ENCODE data around the gene EPHB1. TPM values are rescaled to one million over a fixed set of nuclear protein-coding genes. Genes with fewer than 3 reads are reported as not detected.

The EPHB1 gene
- total RNA-seq, 1 donor from 2014 or later, result 0.43 TPM

DNA sequence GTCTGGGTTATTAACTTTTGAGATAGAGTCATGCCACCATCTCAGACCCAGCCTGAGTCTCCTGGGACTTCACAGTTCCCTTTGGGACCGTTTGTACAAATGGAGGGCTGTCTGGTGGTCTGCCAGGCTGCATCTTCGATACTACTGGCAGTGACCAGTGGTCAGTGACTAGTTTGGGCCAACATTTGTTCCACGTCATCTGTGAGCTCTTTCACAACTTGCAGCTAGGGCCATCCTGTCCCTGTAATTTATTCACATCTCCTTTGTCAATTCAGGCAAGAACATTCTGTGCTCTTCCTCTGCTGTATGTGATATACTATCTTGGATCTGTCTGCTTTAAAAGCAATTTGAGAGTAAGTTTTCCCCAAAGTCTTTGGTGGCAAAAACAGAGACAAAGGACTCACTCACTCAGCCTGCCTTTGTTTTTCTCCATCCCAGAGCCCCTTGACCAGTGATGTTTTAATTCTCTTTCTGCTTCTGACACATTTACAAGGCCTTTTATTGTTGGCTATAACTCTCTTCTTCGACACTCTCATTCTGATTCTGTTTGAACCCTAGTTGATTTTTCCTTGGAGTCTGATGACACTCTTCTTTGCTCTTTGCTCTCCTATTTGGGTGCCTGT, 353.4 kb downstream of the EPHB1 start:
- intact Hi-C loops (cut with micrococcal nuclease), result no loop called here

DNA sequence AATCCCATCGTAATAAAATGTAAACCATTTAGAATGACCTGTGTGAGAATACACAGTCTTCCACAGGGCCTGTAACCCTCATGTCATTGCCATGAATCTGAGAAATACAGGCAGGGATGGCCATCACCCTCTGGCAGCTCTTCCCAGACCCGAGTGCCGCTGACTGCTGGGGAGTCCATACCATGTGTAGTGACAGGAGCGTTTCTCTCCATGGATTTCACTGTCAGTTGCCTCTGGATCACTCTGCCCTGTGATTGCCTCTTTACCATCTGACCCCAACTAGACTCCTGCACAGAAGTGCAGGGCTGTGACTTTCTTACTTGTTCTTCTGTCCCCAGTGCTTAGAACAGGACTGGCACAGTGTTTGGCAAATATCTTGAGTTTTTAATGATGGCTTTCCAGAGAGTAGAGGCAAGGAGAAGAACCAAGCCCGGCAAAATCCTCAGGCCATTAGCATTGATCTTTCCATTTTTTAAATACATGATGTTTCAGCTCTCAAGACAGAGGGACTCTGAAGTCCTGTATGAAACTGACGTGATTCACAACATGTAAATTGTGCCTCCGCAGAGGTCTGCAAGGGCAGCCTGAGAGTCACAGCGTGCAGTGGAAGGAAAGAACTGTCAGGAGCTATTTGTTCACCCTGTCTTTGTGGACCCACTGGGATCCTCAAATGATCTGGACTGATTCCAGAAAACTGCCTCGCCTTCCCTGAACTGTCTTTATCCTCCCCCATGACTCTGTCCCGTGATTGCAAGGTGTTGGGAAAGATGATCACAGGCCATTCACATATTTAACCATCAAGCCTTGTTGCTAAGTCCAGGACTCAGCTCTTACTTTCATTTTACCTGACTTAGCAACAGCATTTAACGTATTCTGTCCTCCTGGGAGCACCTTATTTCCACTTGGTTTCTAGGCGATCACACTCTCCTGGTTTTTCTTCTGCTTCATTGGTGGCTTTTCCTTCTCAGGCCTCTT, 354.9 kb downstream of the EPHB1 start:
- intact Hi-C loops (cut with micrococcal nuclease), result no loop called here

DNA sequence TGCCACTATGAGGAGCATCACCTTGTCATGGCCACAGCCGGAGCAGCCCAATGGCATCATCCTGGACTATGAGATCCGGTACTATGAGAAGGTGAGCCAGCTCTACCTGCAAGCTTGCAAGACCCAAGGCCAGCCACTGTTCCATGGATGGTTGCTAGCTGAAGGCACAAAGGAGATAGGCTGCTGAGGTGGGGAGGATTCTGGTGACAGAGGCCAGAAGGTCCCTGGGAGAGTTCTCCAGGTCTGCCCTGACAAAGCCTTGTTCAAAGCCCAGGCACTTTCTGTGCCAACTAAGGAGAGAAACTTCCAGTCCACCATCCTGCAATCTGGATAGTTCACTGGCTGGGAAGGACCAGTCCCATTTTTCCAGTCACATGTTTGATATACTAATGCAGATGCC, 359.1 kb downstream of the EPHB1 start:
- intact Hi-C loops (cut with micrococcal nuclease), result no loop called here

DNA sequence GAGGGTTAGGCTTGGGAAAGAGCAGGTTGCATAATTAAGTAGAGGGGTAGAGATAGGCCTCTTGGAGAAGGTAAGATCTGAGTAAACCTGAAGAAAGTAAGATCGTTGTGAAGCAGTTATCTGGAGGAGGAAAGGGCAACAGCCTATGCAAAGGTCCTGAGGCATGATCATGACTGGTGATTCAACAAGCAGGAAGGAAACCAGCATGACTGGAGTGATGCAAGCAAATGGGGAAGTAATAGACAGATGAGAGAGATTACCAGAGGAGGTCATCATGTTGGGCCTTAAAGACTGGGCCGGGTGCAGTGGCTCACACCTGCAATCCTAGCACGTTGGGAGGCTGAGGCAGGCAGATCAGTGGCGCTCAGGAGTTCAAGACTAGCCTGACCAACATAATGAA, 360.2 kb downstream of the EPHB1 start:
- intact Hi-C loops (cut with micrococcal nuclease), result no loop called here

DNA sequence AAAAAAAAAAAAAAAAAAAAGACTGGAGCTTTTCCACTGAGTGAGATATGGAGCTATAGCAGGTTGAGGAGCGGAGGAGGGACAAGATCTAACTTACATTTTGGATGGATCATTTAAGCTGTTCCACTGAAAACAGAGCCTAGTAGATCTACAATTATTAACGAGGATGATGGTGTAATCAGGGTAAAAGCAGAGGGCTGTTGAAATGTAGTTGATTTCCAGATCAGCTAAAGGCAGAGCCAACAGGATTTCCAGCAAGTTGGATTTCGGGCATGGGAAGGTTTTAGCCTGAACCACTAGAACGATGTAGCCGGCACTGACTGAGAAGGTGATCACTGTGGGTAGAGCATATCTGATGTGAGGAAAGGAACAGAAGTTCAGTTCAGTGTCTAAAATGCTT, 360.7 kb downstream of the EPHB1 start:
- intact Hi-C loops (cut with micrococcal nuclease), result no loop called here

DNA sequence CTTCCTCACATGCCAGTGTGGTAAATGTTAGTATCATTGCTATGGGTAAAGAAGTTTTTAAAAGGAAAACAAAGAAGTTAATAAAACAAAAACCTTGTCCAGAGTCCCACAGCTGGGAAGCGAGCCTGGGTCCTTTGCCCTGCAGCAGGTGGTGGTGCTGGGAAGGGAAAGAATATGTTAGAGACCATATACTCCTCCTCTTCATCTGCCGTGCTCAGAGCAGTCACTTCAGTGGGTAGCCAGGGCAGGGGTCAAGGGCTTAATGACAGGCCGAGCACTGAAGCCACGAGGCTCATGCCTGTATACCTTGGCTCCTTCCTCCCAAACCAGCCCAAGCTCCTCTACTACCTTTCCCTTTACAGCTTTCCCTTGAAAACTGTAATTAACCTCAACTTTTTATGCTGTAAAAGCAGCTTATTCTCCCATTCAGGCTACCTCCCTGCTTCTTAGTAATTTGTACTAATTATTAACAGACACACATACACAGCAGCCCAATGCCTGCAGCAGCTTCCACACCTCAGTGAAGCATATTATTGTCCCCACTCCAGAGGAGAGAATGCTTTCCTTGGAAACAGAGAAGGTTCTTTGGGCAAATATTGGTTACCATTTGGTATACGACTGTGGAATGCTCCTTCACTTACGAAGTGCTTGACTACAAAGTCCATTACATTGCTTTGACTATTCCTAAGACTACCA, 362.1 kb downstream of the EPHB1 start:
- intact Hi-C loops (cut with micrococcal nuclease), result no loop called here

DNA sequence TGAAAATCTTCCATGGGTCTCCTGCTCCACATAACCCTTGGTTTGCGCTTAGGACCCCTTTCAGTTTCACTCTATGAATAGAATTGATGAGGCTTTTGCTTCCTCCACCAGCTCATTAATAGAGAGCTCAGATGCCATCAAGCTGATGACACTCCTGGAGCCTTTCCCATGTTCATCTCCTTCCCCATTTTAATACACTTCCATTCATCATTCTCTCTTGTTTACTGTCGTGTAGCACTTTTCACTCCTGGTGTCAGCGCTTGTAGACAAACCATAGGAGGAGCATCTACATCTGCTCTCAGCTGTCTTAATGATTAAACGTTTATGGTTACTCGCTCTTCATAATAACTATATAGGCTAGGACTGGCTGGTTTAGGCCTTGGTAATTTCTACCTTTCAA, 363.5 kb downstream of the EPHB1 start:
- intact Hi-C loops (cut with micrococcal nuclease), result no loop called here

DNA sequence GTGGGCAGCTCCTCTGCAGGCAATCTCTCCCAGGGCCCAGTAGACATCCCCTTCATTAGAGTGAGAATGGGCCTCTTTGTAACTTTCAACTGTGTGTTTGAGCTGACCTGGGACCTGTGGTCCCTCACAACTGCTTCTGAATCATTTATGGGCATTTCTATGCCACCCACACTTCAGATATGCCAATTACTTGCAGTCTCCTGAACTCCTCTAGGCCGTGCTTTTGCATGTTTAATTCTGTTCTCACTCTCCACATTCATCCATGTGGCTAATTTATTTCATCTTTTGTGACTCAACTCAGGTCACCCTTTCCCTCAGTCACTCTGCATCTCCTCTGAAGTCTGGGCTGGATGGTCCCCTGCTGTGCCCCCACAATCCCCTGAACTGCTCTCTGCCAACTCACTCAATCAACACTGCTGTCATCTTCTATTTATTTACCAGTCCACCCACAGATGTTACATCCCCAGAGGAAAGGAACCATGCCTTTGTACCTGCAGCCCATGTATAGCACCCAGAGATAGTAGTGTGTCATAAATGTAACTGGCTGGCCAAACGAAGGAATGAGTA, 364.7 kb downstream of the EPHB1 start:
- intact Hi-C loops (cut with micrococcal nuclease), result no loop called here

DNA sequence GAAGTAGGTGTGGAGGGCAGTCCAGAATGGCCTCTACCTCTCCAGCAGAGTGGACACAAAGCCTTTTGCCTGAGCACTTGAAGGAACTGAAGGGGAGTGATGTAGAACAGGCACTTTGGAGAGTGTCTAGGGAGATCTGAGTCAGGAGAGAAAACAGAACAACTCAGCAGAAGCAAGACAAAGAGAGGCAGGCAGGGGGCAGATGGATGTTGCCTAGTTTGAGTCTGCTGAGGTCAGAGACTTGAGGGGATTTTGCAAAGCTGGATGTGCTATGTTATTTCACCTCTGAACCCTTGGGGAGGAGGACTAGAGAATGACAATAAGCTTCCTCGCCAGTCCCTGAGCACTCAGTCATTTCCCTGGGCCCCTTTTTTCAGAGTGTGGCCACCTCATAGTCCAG, 366.4 kb downstream of the EPHB1 start:
- intact Hi-C loops (cut with micrococcal nuclease), result no loop called here

DNA sequence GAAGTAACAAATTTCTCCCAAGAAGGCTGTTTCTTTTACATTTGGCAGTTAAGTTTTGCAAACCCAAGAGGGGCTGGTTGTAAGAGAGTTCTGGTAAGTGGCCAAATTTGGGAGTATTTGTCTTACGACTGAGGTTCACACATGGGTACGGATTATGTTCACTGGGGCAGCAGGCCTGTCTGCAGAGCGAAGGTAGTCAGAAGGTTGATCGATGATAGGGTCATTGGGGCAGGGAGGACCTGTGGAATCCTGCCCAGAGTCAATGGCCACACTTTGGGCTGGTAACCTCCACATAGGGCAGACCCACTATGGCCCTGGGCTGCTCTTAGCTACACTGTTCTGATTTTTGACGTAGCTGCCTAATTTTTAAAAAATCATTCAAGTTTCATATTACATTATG, 368.6 kb downstream of the EPHB1 start:
- intact Hi-C loops (cut with micrococcal nuclease), result no loop called here

DNA sequence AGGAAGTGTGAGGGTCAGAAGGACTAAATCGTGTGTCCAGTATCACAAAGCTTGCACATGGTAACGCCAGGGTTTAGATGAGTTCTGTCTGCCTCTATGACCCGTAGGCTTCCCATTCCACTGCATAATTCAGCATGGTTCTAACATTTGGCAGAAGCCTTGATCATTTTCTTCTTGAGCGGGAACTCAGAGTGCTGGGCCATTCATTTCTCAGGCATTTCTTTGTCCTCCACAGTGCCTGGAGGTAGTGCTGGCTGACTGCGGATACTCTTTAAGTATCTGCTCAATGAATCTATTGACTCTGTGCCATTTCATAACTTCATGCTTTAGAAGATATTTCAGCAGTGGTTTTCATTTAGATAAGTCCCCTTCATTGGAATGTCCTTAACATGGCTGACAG, 370.2 kb downstream of the EPHB1 start:
- intact Hi-C loops (cut with micrococcal nuclease), result no loop called here

DNA sequence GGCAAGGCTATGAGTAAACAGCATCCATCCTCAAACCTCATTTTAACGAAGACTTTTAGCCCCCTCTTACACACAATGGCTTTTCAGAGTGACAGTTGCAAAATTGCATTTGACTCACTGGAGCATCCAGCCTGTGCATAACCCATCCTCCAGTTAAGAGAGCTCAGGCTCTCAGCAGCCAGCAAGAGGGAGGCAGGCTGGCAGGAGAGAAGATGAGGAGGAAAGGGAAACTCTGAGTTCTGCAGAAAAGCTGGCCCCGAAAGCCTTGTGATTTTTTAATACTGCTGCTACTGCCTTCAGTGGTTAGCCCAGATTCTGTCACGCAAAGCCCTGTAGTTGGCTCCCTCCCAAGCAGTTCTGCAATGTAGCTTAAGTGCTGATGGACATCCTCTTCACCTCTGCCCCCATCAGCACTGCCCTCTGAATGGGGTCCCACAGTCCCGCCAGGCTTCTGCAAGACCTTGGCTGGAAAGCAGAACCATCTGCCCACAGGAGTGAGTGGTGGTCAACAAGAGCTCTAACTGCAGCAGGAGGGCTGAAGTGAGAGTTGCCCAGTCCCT, 371.3 kb downstream of the EPHB1 start:
- intact Hi-C loops (cut with micrococcal nuclease), result no loop called here

DNA sequence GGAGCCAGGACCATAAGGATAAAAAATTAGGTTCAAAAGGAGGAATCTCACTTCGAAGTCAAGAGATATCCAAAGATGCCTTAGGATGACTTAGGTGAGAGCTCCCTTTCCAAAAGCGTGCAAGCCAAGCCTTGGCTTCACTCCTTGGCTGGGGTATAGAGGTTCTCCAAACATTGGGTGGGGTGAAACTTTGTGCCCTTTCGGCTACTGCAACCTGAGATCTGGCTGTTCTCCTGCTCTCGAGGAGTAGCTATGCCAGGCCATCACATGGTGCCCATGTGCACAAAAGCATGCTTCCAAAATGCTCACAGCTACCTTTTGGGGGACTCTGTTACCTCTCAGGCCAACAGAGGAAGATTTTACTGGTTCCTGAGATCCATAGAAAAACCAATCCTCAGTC, 373.8 kb downstream of the EPHB1 start:
- intact Hi-C loops (cut with micrococcal nuclease), result no loop called here

DNA sequence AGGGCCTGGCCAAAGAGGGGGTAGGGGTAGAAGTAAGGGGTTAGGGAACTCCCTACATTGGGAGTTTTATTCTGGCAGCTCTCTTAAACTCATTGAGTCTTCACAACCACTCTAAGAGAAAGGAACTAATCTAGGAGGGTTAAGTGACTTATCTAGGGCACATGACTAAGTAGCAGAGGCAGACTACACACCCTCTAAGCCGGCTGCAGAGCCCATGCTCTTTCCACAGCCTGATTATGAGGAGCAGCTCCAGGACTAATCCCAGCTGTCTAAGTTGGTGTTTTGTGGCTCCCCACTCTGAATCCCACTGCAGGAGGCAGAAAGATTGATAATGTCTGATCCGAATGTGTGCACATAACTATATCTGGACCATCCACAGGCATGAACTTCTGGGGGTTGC, 374.6 kb downstream of the EPHB1 start:
- intact Hi-C loops (cut with micrococcal nuclease), result no loop called here

DNA sequence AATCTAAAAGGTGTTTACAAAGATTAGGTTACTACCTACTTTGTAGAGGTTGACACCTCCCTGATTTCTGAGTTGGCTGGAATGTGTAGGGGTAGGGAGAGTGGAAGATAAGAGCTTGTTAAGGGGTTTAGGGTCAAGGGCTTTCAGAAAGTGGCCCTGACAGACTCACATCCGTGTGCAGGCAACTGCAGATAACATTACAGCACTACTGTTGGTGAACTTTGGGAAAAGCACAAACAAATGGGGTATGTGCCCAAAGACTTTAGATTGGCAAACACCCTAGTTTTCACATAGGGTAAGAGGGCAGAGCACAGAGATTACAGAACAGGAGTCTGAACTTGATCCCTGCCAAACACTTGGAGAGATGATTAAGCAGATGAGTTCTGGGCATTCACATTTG, 375.7 kb downstream of the EPHB1 start:
- intact Hi-C loops (cut with micrococcal nuclease), result no loop called here

DNA sequence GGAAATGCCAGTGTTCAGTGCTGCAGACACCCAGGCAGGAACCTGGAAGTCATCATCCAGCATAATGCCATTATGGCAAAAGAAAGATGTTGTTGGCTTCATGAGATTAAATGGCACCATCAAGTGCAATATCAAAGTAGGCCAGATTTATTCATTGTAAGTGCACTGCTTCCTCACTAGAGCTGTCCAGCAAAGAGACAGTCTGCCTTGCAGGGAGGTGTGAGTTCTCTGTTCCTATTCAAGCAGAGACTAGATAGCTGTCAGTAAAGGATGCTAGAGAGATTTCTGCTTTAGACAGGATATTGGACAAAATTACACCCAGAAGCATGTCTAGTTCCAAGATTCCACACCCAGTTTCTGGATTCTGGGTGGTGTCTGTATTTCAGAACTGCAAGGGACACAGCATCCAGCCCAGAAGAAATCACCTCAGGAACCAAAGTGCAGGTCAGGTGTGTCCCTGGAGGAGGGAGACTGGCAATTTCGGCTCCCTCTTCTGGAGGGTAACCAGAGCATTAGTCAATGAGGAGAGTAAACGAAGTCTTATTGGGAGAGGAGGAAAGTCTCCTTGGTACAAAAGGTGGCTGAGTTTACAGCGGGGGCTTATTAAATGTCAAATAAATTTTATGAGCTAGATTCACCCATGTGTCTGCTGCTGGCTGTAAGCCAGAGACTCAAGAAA, 377.3 kb downstream of the EPHB1 start:
- intact Hi-C loops (cut with micrococcal nuclease), result no loop called here

DNA sequence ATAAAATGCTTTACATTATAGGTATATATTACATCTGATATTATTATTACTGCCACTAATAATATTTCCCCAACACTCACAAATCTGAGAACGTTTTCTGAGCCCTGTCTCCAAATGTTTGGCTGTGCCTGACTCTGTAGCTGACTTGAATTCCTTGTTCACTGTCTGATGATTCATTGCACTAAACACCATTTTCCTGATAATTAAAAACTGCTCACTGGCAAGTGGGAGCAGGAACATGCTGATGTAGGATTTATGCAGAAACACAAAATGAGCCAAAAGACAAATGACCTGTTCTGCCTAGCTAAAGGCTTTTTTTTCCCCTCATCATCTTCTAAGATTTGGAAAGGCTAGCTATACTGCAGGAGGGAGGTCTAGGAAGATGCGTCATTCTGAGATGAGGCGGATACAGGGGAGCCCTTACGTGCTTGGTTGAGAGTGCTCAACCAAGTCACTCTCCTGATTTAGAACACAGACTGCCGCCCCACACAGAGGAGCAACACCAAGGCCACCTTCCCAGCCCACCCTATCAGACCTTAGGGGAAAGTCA, 380.7 kb downstream of the EPHB1 start:
- intact Hi-C loops (cut with micrococcal nuclease), result no loop called here

DNA sequence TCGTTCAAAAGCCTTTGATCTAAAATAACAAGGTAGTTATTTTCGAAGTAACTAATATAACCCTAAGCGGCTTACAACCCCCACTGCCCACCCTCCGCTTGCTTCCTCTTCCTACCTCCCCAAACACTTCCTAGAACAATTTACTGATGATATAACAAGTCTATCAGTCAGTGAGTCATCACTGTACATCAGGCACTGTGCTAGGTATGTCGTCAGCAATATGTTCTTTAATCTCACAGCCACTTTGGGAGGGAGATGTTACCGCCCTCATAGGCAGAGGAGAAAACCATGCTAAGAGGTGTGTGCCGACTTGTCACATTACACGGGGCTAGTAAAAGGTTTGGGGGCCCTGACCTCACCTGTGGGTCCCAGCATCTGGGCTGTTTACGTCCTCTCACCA, 381.8 kb downstream of the EPHB1 start:
- intact Hi-C loops (cut with micrococcal nuclease), result no loop called here

DNA sequence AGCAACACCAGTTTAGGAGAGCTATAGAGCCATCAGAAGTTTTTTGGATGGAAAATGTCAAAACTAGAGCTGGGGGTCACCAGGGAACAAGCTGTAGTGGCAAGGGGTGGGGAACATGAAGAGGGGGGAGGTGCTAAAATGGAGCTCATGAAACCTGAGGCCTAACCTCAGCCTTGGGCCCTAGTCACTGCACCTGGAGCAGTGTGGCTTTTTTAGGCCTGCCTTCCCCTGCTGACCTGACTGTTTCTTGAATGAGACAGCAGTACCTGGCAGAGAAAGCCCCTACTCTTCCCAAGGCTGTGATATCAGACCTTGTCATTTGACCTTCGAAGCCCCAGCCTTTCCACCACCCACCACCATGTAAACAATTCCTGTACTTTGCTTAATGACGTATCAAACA, 383.5 kb downstream of the EPHB1 start:
- intact Hi-C loops (cut with micrococcal nuclease), result no loop called here

DNA sequence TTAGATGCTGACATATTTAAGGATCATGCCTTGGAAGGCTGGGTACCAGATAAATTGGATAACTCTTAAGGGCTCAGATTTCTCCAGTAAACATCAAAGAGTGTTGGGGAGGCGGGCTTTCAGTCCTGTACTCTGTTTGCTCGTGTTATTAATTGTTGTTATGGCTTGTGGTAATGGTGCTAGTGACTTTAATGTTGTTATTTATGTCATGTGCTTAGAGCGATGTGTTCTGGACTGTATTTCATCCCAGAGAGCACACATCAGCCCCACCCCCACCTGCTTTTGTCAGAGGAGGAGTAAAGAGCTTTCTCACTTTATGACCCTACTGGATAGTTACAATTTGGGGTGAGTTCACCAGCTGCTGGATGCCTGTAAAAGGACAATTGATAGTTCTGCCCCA, 386.3 kb downstream of the EPHB1 start:
- intact Hi-C loops (cut with micrococcal nuclease), result no loop called here
